ENCODE measurements around the gene TMEM181.
"Not testable (repeated sequence)": the region's sequence is repeated elsewhere in the genome, so short reads cannot be mapped to it uniquely, and the experiment has no call there.

The TMEM181 gene

GRCh38 chr6:158622545-158623190 is 62.8 kb downstream of the TMEM181 start:
- DNase-seq = no peak

DNA sequence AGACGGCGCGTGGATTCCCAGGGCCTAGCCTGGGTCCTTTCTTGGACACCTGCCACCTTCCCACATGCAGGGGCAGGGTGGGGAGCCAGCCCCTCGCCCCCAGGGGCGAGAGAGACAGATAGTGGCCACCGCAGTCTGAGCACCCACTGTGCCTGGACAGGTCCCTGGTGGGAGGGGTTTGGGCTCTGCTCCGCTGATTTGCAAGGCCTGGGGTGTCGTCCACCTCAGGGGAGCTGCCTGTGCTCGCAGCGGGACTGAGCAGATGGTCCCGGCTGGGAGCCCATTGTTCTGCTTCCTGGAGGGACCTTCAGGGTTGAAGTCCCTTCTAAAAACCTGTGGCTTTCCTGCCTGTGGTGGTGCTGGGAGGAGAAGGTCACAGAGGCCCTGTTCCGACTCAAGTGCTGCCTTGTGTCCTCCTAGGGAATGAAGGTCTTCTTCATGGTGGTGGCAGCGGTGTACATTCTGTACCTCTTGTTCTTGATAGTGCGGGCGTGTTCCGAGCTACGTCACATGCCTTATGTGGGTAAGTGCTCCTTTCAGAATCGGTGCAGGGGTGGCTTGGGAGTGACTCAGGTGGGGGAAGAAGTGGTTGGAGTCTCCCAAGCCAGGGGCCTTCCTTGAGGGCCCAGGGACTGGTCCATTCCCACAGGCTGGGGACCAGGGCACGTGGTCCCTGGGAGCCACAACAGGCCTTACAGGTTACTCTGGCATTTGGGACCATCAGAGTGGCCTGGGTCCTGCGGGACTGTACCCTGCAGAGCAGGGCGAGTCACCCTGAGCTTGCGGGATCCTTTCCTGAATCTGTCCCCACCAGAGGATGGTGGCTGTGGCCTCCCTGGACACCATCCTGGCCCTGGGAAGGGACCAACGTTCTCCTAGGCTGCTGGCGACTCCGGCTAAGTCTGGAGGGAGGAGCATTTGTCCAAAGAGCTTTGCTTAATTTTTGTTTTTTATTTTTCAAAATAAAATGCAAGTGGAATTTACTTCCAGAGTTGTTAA is 65.1 kb downstream of the TMEM181 start:
- DNase-seq = no peak

DNA sequence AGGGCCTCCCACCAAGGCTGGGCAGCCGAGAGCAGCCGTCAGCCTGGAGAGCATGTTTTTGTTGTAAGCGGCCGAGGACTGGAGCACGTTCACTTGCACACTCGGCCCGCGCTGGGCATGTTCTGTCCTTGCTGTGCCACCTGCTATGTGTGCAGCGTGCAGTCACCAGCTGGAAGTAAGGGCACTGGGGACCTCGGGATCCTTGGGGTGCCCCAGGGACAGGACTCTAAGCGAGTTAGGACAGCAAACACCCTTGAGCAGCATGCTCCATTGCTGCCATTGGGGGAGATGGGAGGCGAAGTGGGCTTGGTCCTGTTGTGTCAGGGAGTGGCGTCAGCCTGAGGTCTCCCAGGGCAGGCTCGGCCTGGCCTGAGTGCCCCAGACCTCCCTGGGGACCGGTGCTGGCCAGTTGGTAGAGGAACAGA is 66.0 kb downstream of the TMEM181 start:
- no peak for DNase-seq

DNA sequence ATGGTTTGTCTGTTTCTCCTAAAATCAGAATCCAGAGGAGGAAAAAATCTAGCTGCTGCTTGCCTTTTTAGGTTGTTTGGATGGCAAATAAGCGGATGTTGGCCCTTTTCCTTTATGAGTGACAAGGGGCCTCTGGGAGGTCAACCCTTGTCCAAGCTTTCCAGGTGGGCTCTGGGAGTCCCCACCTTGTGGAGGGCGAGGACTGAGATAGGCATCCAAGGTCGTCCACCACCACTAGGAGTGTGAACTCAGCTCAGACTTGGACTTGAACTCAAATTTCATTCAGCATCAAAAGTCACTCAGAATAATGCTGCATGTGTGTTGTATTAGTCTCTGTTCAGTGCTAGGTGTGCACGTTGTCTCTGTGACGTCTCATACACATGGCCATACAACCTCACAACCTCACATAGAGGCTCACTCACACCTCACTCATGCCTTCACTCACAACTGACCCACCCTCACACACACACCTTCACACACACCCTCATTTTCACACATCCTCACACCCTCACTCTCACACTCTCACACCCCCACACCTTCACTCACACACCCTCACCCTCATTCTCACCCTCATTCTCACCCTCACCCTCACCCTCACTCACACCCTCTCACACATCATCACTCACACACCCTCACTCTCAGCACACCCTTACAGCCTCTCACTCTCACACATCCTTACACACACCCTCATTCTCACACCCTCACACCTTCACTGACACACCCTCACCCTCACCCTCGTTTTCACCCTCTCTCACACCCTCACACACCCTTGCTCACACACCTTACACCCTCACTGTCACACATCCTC is 66.7 kb downstream of the TMEM181 start:
- no peak for DNase-seq

DNA sequence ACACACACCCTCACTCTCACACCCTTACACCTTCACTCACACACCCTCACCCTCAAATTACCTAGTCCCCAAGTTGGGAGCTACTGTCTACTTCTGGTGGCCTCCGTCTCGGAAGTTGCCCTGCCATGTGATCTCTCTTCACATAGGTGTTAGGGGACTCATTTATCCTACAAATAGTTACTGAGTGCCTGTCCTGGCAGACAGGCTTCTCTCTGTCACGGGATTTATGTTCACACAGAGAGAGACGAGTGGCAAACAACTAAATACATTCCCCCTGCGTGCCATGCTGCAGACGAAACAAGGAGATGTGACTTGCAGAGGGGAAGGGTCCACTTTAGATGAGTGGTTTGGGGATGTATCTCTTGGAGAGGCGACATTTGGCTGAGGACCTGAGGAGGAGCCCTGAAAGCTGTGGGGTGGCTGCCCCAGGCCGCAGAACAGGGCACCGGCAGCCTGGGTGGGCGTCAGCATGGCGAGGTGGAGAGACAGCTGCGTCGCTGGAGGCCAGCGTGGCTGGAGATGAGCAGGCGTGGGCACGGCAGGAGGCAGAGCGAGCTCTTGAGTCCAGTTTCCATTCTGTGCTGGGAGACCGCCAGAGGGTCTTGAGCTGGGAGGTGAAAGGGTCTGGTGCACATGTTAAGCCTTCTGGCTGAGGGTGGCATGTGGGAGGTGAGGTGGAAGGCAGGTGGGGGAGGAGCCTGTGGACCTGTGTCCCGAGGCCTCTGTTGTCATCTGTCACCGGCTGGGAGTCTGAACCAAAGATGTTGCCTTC is 67.5 kb downstream of the TMEM181 start:
- DNase-seq = no peak

GRCh38 chr6:158627940-158628211 is 68.0 kb downstream of the TMEM181 start:
- no peak for DNase-seq

GRCh38 chr6:158628542-158628941 is 68.7 kb downstream of the TMEM181 start:
- no peak for DNase-seq

- no peak for DNase-seq
These were observed 69.7 kb downstream of the TMEM181 start for GRCh38 chr6:158629367-158630221.

DNA sequence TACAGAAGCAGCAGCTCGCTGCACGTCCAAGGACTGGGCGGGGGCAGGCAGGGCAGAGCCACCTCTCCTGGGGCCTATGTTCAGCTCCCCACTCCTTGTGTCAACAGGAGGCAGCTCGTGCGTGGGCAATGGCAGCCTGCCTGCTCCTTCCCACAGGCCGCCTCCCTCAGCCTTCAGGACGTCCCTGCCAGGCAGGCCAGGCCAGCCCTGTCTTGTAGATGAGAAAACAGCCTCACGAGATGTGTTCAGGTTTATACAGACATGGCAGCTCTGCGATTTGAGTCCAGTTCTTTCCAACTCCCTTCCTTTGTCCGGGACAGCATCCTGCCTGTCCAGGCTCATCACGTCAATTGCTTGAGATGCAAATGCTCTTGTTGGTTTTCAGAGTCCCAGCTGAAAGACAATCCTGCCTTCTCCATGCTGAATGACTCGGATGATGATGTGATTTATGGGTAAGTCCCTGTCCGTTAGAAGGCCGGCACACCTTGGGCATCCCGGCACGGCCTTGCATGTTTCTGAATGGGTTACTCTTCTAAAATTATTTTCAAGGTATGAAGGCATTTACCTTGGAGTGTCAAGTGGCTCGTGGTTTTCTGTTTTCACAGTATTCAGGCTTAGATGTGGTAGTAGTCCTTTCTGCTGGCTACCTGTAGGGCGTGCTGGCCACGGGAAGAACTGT is 71.2 kb downstream of the TMEM181 start:
- no peak for DNase-seq

GRCh38 chr6:158631678-158632537 is 72.0 kb downstream of the TMEM181 start:
- DNase-seq = no peak

- DNase-seq = not testable (repeated sequence)
These were observed 72.7 kb downstream of the TMEM181 start for GRCh38 chr6:158632538-158633119.

DNA sequence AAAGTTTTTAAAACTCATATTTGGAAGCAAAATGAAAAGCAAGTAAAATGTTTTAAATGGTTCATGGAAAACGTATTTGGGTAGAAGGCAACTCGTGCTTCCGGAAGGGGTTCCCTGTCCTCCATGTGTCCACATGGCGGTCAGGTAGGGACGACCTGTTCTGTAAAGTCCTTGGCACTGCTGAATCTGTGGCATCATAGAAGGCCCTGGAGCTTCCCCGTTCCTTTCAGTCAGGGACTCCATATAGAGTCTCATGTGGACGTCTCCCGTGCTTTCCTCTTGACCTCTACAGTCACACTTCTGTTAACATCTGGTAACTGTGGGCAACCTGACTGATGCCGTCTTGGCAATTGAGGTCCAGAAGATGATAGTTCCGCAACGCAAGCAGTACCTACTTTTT is 73.2 kb downstream of the TMEM181 start:
- DNase-seq = no peak

DNA sequence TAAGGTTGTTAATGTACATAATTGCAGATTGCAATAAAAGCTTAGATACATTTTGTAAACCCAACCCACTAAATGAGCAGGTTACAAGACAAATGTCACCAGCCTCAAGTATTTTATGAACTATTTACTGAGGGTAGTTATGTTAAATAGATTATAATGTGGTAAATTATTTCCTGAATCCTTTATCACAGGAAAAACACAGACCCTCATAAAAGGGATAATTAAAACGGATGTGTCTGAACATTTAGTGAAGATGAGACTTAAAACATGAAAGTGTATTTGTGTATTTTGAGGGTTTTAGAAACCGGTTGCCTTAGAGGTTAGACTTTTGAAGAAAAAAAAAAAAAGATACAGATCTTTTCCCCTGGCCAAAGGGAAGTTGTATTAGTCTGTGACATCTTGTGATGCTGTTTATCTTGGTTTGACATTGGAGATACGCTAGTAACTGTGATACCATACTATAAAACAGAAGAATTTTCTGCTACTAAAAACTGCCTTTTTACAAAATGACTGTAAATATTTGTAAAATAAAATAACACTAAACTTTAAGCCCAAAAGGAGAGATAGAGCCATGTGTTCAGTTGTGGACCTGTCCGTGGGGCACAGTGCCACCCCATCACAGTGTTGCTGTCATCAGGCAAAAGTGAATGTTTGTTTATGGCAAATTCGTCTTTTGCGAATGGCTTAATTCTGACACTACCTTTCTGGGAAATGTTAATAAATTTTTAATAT is 75.0 kb downstream of the TMEM181 start:
- no peak for DNase-seq

- DNase-seq = no peak
These were observed 75.7 kb downstream of the TMEM181 start for GRCh38 chr6:158635427-158636073.

DNA sequence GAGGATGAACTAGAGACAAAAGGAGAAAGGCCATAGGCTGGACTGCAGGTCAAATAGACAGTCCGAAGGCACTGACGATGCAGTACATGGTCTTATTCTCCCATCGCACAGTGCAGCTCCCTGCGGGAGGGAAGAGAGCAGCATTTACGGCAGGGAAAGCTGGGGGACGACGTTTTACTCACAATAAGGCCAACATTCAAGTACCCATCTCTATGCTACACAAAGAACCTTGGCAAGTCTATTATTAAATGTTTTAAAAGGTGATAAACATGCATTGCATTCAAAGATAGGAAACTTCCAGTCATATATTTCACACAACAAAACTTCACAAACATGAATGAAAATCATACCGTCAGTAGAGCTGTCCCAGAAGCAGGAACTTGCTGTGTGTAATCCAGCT is 76.9 kb downstream of the TMEM181 start:
- DNase-seq = no peak

DNA sequence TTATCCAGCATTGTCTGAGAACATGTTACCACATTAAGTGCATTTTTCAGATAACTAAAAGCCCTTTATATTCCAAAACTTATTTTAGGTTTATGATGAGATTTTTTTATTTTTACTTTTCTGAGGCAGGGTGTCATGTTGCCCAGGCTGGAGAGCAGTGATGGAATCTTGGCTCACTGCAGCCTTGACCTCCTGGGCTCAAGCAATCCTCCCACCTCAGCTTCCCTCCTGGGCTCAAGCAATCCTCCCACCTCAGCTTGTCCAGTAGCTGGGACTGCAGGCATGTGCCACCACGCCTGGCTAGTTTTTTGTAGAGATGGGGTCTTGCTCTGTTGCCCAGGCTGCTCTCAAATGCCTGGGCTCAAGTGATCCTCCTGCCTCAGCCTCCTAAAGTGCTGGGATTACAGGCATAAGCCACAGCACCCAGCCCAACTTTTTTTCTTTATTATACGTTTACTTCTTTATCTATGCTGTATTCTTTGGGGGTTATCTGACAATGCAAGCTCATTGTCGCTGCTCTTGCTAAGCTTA is 78.5 kb downstream of the TMEM181 start:
- no peak for DNase-seq

DNA sequence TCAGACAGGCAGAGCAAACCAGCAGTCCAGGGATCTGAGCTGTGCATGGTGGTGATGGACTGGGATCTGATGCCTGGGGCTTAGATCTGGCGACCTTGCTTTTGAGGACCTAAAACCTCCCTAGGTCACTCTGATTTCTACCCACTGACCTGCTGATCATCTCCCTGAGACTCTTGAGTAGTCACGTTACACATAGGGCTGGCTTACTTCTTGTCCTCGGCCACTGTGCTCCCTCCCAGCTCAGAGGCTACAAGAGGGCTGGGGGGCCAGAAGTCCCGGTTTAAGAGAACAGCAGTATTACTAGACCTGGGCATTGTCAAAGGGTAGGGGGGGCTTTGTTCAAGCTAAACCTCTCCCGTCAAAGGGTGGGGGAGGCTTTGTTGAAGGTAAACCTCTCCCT is 79.2 kb downstream of the TMEM181 start:
- no peak for DNase-seq

GRCh38 chr6:158640519-158640918 is 80.6 kb downstream of the TMEM181 start:
- DNase-seq = no peak

All from right forelimb (tissue), 1 donor.